ENCODE data around the gene MADD.

MADD gene

GRCh38 chr11:47242596-47243192 is 27.2 kb upstream of the MADD start:
- H3K4me3 ChIP-seq (ENCODE audit: control insufficient read depth, low read depth, low read length): no peak overlapping the region
- no peak for DNase-seq (ENCODE audit: low read depth)
- no peak for TF ChIP-seq CTCF (IDR thresholded peaks at IDR 0.05; ENCODE audit: control insufficient read depth, insufficient read depth, low read depth, low read length, missing control alignments)

- no peak overlapping the region for H3K4me3 ChIP-seq (ENCODE audit: control insufficient read depth, low read depth, low read length)
- TF ChIP-seq CTCF (IDR thresholded peaks at IDR 0.05; ENCODE audit: control insufficient read depth, insufficient read depth, low read depth, low read length, missing control alignments): no peak
- no peak for DNase-seq (ENCODE audit: low read depth)
Measured at GRCh38 chr11:47243454-47243853, 26.5 kb upstream of the MADD start.

GRCh38 chr11:47244448-47245350 is 25.2 kb upstream of the MADD start:
- no peak for DNase-seq (ENCODE audit: low read depth)
- no peak overlapping the region for H3K4me3 ChIP-seq (ENCODE audit: control insufficient read depth, low read depth, low read length)
- no peak for TF ChIP-seq CTCF (IDR thresholded peaks at IDR 0.05; ENCODE audit: control insufficient read depth, insufficient read depth, low read depth, low read length, missing control alignments)

- no peak for TF ChIP-seq CTCF (IDR thresholded peaks at IDR 0.05; ENCODE audit: control insufficient read depth, insufficient read depth, low read depth, low read length, missing control alignments)
Measured at GRCh38 chr11:47245611-47246357, 24.1 kb upstream of the MADD start.

GRCh38 chr11:47247502-47247901 is 22.4 kb upstream of the MADD start:
- H3K4me3 ChIP-seq (ENCODE audit: control insufficient read depth, low read depth, low read length): no peak overlapping the region
- DNase-seq (ENCODE audit: low read depth): no peak
- no peak for TF ChIP-seq CTCF (IDR thresholded peaks at IDR 0.05; ENCODE audit: control insufficient read depth, insufficient read depth, low read depth, low read length, missing control alignments)

More at GRCh38 chr11:47245611-47246357, 24.1 kb upstream of the MADD start:
- no peak overlapping the region for H3K4me3 ChIP-seq (ENCODE audit: control insufficient read depth, low read depth, low read length)
- DNase-seq (ENCODE audit: low read depth): no peak

- no peak for DNase-seq (ENCODE audit: low read depth)
- H3K4me3 ChIP-seq (ENCODE audit: control insufficient read depth, low read depth, low read length): peak overlapping the region; percentile 85
- no peak for TF ChIP-seq CTCF (IDR thresholded peaks at IDR 0.05; ENCODE audit: control insufficient read depth, insufficient read depth, low read depth, low read length, missing control alignments)
Measured at GRCh38 chr11:47248304-47248663, 21.6 kb upstream of the MADD start.
